GM11168 (cell line): Measurements from ENCODE around the gene EPHB3.

Experiments
- in situ Hi-C: fragments of 300-500 bp; cut with MboI; formaldehyde crosslinking; loops from one replicate; pipeline ENCODE4 v1.12.0; 2022; ENCODE audit warnings: low sequenced_read_pairs; ENCODE audit not compliant: unreplicated experiment

The EPHB3 gene

GRCh38 chr3:184594371-184595001 lies 32.9 kb downstream of the EPHB3 start:
- in situ Hi-C loops: no loop called here

GRCh38 chr3:184595726-184596125 lies 34.1 kb downstream of the EPHB3 start:
- in situ Hi-C loops: no loop called here

- in situ Hi-C loops: no loop called here
Observed at GRCh38 chr3:184596233-184596632, 34.6 kb downstream of the EPHB3 start.

GRCh38 chr3:184596886-184597575 lies 35.4 kb downstream of the EPHB3 start:
- in situ Hi-C loops: no loop called here

GRCh38 chr3:184597829-184598573 lies 36.4 kb downstream of the EPHB3 start:
- in situ Hi-C loops: no loop called here

- in situ Hi-C loops: no loop called here
Observed at GRCh38 chr3:184598574-184598927, 37.0 kb downstream of the EPHB3 start.

GRCh38 chr3:184599143-184599542 lies 37.6 kb downstream of the EPHB3 start:
- in situ Hi-C loops: no loop called here

GRCh38 chr3:184600685-184601377 lies 39.2 kb downstream of the EPHB3 start:
- in situ Hi-C loops: no loop called here

- in situ Hi-C loops: no loop called here
Observed at GRCh38 chr3:184601576-184602371, 40.2 kb downstream of the EPHB3 start.

- in situ Hi-C loops: no loop called here
Observed at GRCh38 chr3:184602372-184603150, 41.0 kb downstream of the EPHB3 start.

GRCh38 chr3:184603151-184604030 lies 41.8 kb downstream of the EPHB3 start:
- in situ Hi-C loops: no loop called here

- in situ Hi-C loops: no loop called here
Observed at GRCh38 chr3:184604039-184604601, 42.5 kb downstream of the EPHB3 start.

- in situ Hi-C loops: no loop called here
Observed at GRCh38 chr3:184604615-184605290, 43.2 kb downstream of the EPHB3 start.

GRCh38 chr3:184608209-184608608 lies 46.6 kb downstream of the EPHB3 start:
- in situ Hi-C loops: no loop called here

GRCh38 chr3:184609476-184610244 lies 48.1 kb downstream of the EPHB3 start:
- in situ Hi-C loops: no loop called here

GRCh38 chr3:184610245-184610871 lies 48.8 kb downstream of the EPHB3 start:
- in situ Hi-C loops: no loop called here
